WTC11 (cell line): ENCODE measurements around the gene PNMA1. TPM values are rescaled to one million over a fixed set of nuclear protein-coding genes. Genes with fewer than 3 reads are reported as not detected.

Experiments
- ATAC-seq: fragments of 200-7000 bp; cut with Tn5 transposase; 2 replicates; pipeline ENCODE4 v1.10.0; 2021; ENCODE audit warnings: mild to moderate bottlenecking, moderate library complexity
- CTCF ChIA-PET: fragments of 300-600 bp; sonication (Branson Sonifier 250); formaldehyde crosslinking; loops from one replicate; lab custom pipeline; 2021; ENCODE audit warnings: antibody characterized with exemption; lab: Charles Lee
- POLR2A ChIA-PET: fragments of 350-600 bp; sonication (Branson Sonifier 250); formaldehyde crosslinking; loops from one replicate; lab custom pipeline; 2021; ENCODE audit warnings: antibody characterized with exemption; lab: Charles Lee
- DNase-seq: peaks from one replicate; pipeline ENCODE4 v3.0.0; 2021; ENCODE audit warnings: low spot score
- H3K27ac Mint-ChIP-seq: 2 replicates; pipeline ENCODE4 v1.8.0; 2021; ENCODE audit warnings: mixed read lengths
- H3K27me3 Mint-ChIP-seq: 2 replicates; pipeline ENCODE4 v1.8.0; 2021; ENCODE audit warnings: low read depth, mild to moderate bottlenecking, moderate library complexity, mixed read lengths
- H3K36me3 Mint-ChIP-seq: 2 replicates; pipeline ENCODE4 v1.8.0; 2021; ENCODE audit warnings: mixed read lengths
- H3K4me1 Mint-ChIP-seq: 2 replicates; pipeline ENCODE4 v1.8.0; 2022; ENCODE audit warnings: mixed read lengths
- H3K4me3 Mint-ChIP-seq: 2 replicates; pipeline ENCODE4 v1.8.0; 2021; ENCODE audit warnings: mild to moderate bottlenecking, moderate library complexity, mixed read lengths
- H3K9me3 Mint-ChIP-seq: 2 replicates; pipeline ENCODE4 v1.8.0; 2021; ENCODE audit warnings: mixed read lengths
- ARID4B ChIP-seq: sonication (generic); formaldehyde crosslinking; IDR thresholded peaks from 2 replicates; pipeline ENCODE4 v1.8.0; 2023; ENCODE audit warnings: missing genetic modification reagents, mild to moderate bottlenecking, borderline replicate concordance
- ATF1 ChIP-seq: sonication (generic); formaldehyde crosslinking; IDR thresholded peaks from 2 replicates; pipeline ENCODE4 v1.8.1; 2023; ENCODE audit warnings: mild to moderate bottlenecking, moderate library complexity, missing genetic modification reagents
- ATF2 ChIP-seq: sonication (generic); formaldehyde crosslinking; IDR thresholded peaks from 2 replicates; pipeline ENCODE4 v1.8.1; 2022; ENCODE audit warnings: low read depth, missing genetic modification reagents, borderline replicate concordance
- E2F4 ChIP-seq: sonication (generic); formaldehyde crosslinking; IDR thresholded peaks from 2 replicates; pipeline ENCODE4 v1.8.1; 2022; ENCODE audit warnings: low read depth, mild to moderate bottlenecking, moderate library complexity, missing genetic modification reagents, borderline replicate concordance
- KAT7 ChIP-seq: sonication (generic); formaldehyde crosslinking; IDR thresholded peaks from 2 replicates; pipeline ENCODE4 v1.8.1; 2023; ENCODE audit warnings: missing genetic modification reagents, mild to moderate bottlenecking, borderline replicate concordance
- MAX ChIP-seq: sonication (generic); formaldehyde crosslinking; IDR thresholded peaks from 2 replicates; pipeline ENCODE4 v1.8.0; 2022; ENCODE audit warnings: mild to moderate bottlenecking, missing genetic modification reagents
- MLX ChIP-seq: sonication (generic); formaldehyde crosslinking; IDR thresholded peaks from 2 replicates; pipeline ENCODE4 v1.8.1; 2023; ENCODE audit warnings: mild to moderate bottlenecking, missing genetic modification reagents, moderate library complexity
- NFATC4 ChIP-seq: fragments of 250-450 bp; sonication (Bioruptor Pico); IDR thresholded peaks from 2 replicates; pipeline ENCODE4 v1.9.0; 2021; ENCODE audit warnings: mild to moderate bottlenecking
- NFYB ChIP-seq: sonication (generic); formaldehyde crosslinking; conservative IDR thresholded peaks from 2 replicates; pipeline ENCODE4 v1.8.0; 2022; ENCODE audit warnings: low read depth, missing genetic modification reagents
- NR3C1 ChIP-seq: sonication (generic); formaldehyde crosslinking; conservative IDR thresholded peaks from 2 replicates; pipeline ENCODE4 v1.8.1; 2023; ENCODE audit warnings: low read depth, mild to moderate bottlenecking, missing genetic modification reagents
- PREB ChIP-seq: sonication (generic); formaldehyde crosslinking; IDR thresholded peaks from 2 replicates; pipeline ENCODE4 v1.8.1; 2022; ENCODE audit warnings: mild to moderate bottlenecking, missing genetic modification reagents, moderate library complexity, borderline replicate concordance
- SMAD4 ChIP-seq: sonication (generic); formaldehyde crosslinking; IDR thresholded peaks from 2 replicates; pipeline ENCODE4 v1.8.0; 2022; ENCODE audit warnings: mild to moderate bottlenecking, missing genetic modification reagents
- TEAD1 ChIP-seq: sonication (generic); formaldehyde crosslinking; IDR thresholded peaks from 2 replicates; pipeline ENCODE4 v1.8.0; 2022; ENCODE audit warnings: mild to moderate bottlenecking, missing genetic modification reagents
- TEAD4 ChIP-seq: sonication (generic); formaldehyde crosslinking; IDR thresholded peaks from 2 replicates; pipeline ENCODE4 v1.8.0; 2022; ENCODE audit warnings: mild to moderate bottlenecking, missing genetic modification reagents
- ZNF138 ChIP-seq: sonication (generic); formaldehyde crosslinking; conservative IDR thresholded peaks from 2 replicates; pipeline ENCODE4 v1.8.1; 2022; ENCODE audit warnings: mild to moderate bottlenecking, moderate library complexity, missing genetic modification reagents
- ZNF232 ChIP-seq: sonication (generic); formaldehyde crosslinking; IDR thresholded peaks from 2 replicates; pipeline ENCODE4 v1.8.0; 2022; ENCODE audit warnings: mild to moderate bottlenecking, missing genetic modification reagents
- ZNF317 ChIP-seq: sonication (generic); formaldehyde crosslinking; IDR thresholded peaks from 2 replicates; pipeline ENCODE4 v1.8.1; 2023; ENCODE audit warnings: low read depth, mild to moderate bottlenecking, moderate library complexity, missing genetic modification reagents, borderline replicate concordance
- ZNF416 ChIP-seq: fragments of 250-450 bp; sonication (Bioruptor Pico); IDR thresholded peaks from 2 replicates; pipeline ENCODE4 v1.9.0; 2021; ENCODE audit warnings: mild to moderate bottlenecking, inconsistent platforms
- ZNF423 ChIP-seq: fragments of 250-450 bp; sonication (Bioruptor Pico); IDR thresholded peaks from 2 replicates; pipeline ENCODE4 v2.1.2; 2022; ENCODE audit warnings: mild to moderate bottlenecking, moderate library complexity
- ZNF425 ChIP-seq: fragments of 250-450 bp; sonication (Bioruptor Pico); conservative IDR thresholded peaks from 2 replicates; pipeline ENCODE4 v1.9.0; 2021; ENCODE audit warnings: mild to moderate bottlenecking
- ZNF512 ChIP-seq: sonication (generic); formaldehyde crosslinking; IDR thresholded peaks from 2 replicates; pipeline ENCODE4 v1.8.1; 2022; ENCODE audit warnings: missing genetic modification reagents, borderline replicate concordance
- total RNA-seq: library from RNA; stranded (reverse); gene quantifications from 3 replicates; pipeline ENCODE4 v1.2.3, GENCODE V29; 2021

Gene PNMA1
- total RNA-seq, 1 experiment from 2014 or later: 46.0 TPM

- H3K4me1 Mint-ChIP-seq: no peaks in the 10 kb centered on the region
- peaks cover 6% of the 10 kb centered on the region; the same call in 1 of the 2 replicates for H3K36me3 Mint-ChIP-seq
- CTCF ChIA-PET: no interaction called here
- TF ChIP-seq TEAD1 (CRISPR knock-in tag): no peak
- no peak for TF ChIP-seq ZNF138
- TF ChIP-seq NR3C1 (CRISPR knock-in tag): no peak
- TF ChIP-seq ZNF232: no peak
- no peak for TF ChIP-seq MAX (CRISPR knock-in tag)
- TF ChIP-seq ATF2: no peak
- TF ChIP-seq NFATC4: no peak
- no peak for TF ChIP-seq SMAD4 (CRISPR knock-in tag)
- no peak for TF ChIP-seq PREB
- TF ChIP-seq NFYB (CRISPR knock-in tag): no peak
- no peak for TF ChIP-seq ZNF416
- TF ChIP-seq ZNF317 (CRISPR knock-in tag): no peak
- TF ChIP-seq, all 79 proteins: peak for 0
- H3K27me3 Mint-ChIP-seq: no peaks in the 10 kb centered on the region; the same call in 1 of the 2 replicates
- POLR2A ChIA-PET: no interaction called here
- ATAC-seq (no peak), DNase-seq (no peak)
- no peaks in the 10 kb centered on the region for H3K9me3 Mint-ChIP-seq
- H3K27ac Mint-ChIP-seq: no peak overlapping the region
- no peak overlapping the region for H3K4me3 Mint-ChIP-seq
Observed at GRCh38 chr14:73696466-73697400, 17.5 kb downstream of the PNMA1 start.

- H3K4me3 Mint-ChIP-seq: no peak overlapping the region
- H3K27ac Mint-ChIP-seq: no peak overlapping the region
- POLR2A ChIA-PET: no interaction called here
- DNase-seq (no peak), ATAC-seq (no peak)
- TF ChIP-seq ZNF425 (no peak), TEAD4 (no peak), ARID4B (CRISPR knock-in tag) (no peak), MLX (CRISPR knock-in tag) (no peak), NR3C1 (CRISPR knock-in tag) (no peak), ATF1 (CRISPR knock-in tag) (no peak), ZNF512 (CRISPR knock-in tag) (no peak), ZNF423 (CRISPR knock-in tag) (no peak), KAT7 (CRISPR knock-in tag) (no peak), E2F4 (CRISPR knock-in tag) (no peak)
- CTCF ChIA-PET: no interaction called here
- H3K9me3 Mint-ChIP-seq: no peaks in the 10 kb centered on the region
- H3K4me1 Mint-ChIP-seq: no peaks in the 10 kb centered on the region
- peaks cover 3% of the 10 kb centered on the region; the same call in 1 of the 2 replicates for H3K36me3 Mint-ChIP-seq
- H3K27me3 Mint-ChIP-seq: no peaks in the 10 kb centered on the region; the same call in 1 of the 2 replicates
Observed at GRCh38 chr14:73695997-73696396, 18.2 kb downstream of the PNMA1 start.
